IPS-20b (cell line): ENCODE data around the gene TRIM16.
"Not testable (repeated sequence)": the region's sequence is repeated elsewhere in the genome, so short reads cannot be mapped to it uniquely, and the experiment has no call there.

Source experiments
- H3K27ac ChIP-seq: one replicate; pipeline ENCODE4 v1.5.1; 2013; ENCODE audit warnings: low read length
- H3K27me3 ChIP-seq: 2 replicates; pipeline ENCODE4 v1.6.1; 2013; ENCODE audit warnings: mild to moderate bottlenecking, low read length, inconsistent platforms; ENCODE audit not compliant: insufficient read depth
- H3K36me3 ChIP-seq: 2 replicates; pipeline ENCODE4 v1.6.1; 2013; ENCODE audit warnings: low read depth, mild to moderate bottlenecking, inconsistent platforms, low read length, moderate library complexity; ENCODE audit not compliant: insufficient read depth
- H3K4me1 ChIP-seq: 2 replicates; pipeline ENCODE4 v1.6.1; 2013; ENCODE audit warnings: mild to moderate bottlenecking, control low read depth, inconsistent platforms, low read length, moderate library complexity; ENCODE audit not compliant: insufficient read depth
- H3K4me3 ChIP-seq: 2 replicates; pipeline ENCODE4 v1.5.1; 2013; ENCODE audit warnings: mild to moderate bottlenecking, low read length, inconsistent platforms
- H3K9ac ChIP-seq: 2 replicates; pipeline ENCODE4 v1.6.1; 2013; ENCODE audit warnings: low read depth, mild to moderate bottlenecking, inconsistent platforms, low read length, moderate library complexity
- H3K9me3 ChIP-seq: 2 replicates; pipeline ENCODE4 v1.6.1; 2013; ENCODE audit warnings: mild to moderate bottlenecking, low read depth, low read length, inconsistent platforms; ENCODE audit not compliant: insufficient read depth

TRIM16 gene

DNA sequence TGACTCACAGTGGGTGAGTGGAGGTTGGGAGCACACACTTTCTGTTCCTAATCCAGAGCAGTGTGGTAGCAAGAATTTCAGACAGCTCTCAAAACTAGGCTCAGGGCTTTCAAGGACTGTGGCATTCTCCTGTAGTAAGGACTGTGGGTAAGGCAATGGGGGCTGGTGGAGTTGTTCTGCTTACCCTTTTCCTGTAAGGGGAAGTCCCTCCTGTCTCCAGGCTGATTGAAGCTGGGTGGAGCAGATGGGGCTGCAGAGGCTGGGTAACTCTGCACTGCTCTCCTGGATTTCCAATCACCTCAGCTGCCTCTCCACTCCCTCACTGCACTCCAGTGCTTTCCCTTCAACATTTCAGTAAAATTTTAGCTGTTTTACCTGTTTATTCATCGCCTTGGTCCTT is 3.4 kb upstream of the TRIM16 start:
- not testable (repeated sequence) for H3K27me3 ChIP-seq, H3K4me3 ChIP-seq, H3K4me1 ChIP-seq, H3K9me3 ChIP-seq, H3K27ac ChIP-seq, H3K36me3 ChIP-seq, H3K9ac ChIP-seq

DNA sequence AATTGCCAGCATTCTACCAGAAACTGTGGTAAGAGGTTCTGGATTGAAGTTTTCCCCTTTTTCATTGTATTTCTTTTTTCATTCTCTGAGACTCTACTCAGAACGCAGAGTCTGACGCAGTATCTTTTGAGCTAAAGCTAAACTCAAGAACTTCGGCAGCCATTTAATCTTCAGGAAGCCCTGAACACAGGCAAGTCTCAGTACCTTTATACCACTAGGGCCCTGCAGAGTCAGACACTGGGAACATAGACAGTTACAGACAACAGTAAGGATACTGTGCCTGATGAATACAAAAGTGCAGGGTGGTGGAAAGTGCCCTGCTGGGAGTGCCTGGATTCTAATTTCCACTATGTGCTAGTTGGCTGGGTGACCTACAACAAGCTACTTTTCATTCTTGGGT is 976 bp downstream of the TRIM16 start:
- not testable (repeated sequence) for H3K27me3 ChIP-seq, H3K4me1 ChIP-seq, H3K9me3 ChIP-seq, H3K27ac ChIP-seq, H3K36me3 ChIP-seq
- Histone ChIP-seq H3K4me3 (peak overlapping the region; percentile 86), H3K9ac (peak overlapping the region; percentile 88; the same call in 1 of the 2 replicates)

DNA sequence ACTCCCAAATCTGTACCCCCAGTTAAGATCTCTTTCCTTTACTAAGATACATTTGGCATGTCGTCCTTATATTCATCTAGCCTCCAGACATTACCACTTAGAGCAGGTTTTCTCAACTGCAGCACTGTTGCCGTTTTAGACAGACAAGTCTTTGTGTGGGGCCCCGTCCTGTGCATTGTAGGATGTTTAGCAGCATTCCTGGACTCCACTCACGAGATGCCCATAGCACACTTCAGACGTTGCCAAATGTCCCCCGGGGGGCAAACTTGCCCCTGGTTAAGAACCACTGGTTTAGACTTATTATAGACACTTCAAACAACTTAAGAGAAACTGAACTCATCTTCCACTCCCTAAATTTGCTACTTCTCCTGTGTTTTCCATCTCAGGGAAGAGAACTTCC is 8.1 kb downstream of the TRIM16 start:
- not testable (repeated sequence) for H3K4me3 ChIP-seq, H3K9ac ChIP-seq, H3K27me3 ChIP-seq, H3K9me3 ChIP-seq, H3K4me1 ChIP-seq, H3K27ac ChIP-seq
- H3K36me3 ChIP-seq, result peaks cover 19% of the 10 kb centered on the region

DNA sequence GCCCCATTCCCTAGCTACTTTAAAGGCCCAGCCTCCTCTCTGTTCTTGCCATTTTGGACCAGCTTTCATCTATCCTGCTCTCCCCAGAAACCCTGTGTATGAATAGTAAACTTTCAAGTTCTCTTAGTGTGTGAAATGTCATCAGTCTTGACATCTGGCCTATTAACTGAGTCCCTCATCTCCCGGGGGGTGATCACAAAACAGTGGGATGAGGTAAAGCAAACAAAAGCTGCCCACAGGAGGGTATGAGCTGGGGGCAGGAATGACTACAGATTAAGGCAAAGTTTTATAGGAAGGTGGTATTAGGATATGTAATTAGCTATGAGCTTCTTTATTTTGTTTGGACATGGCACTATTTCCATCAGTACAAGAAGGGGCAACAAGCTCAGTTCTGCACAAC is 9.5 kb downstream of the TRIM16 start:
- not testable (repeated sequence) for H3K4me1 ChIP-seq, H3K9me3 ChIP-seq, H3K9ac ChIP-seq, H3K4me3 ChIP-seq, H3K27me3 ChIP-seq, H3K27ac ChIP-seq
- peaks cover 12% of the 10 kb centered on the region for H3K36me3 ChIP-seq

DNA sequence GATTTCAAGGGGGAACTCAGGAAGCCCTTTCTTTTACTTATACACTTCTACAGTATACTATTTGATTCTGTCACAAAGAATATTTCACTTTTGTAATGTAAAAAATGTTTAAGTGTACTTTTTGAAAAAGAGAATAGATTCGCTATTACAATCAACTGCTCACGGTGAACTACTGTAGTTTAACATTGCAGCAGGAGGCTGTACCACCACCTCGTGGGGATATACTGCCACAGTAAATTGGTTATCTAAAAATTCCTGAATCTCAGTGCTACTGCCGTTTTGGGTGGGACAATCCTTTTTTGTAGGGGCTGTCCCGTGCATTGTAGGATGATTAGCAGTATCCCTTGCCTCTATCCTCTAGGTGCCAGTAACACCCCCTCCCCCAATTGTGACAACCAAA is 14.6 kb downstream of the TRIM16 start:
- H3K27me3 ChIP-seq, H3K36me3 ChIP-seq, H3K9me3 ChIP-seq, H3K4me1 ChIP-seq, H3K27ac ChIP-seq, H3K9ac ChIP-seq, H3K4me3 ChIP-seq: not testable (repeated sequence)

DNA sequence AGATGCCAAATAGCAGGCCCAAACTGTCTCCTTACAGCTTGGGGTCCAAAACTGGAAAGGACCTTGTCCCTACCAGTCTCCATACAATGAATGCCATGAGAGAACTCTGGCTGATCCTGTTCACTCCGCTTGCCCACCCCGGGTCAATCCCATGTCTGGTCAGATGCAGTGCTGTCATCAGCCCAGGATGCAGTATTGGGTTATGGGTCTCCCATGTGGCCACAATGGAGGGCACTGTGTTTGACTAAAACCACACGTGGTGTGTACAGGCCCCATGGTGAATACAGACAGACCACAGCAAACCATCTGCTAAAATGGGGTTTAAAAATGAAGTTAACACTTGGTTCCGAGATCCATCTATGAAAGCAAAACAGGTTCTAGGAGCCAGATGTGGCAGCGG is 20.4 kb downstream of the TRIM16 start:
- H3K4me1 ChIP-seq, result peaks cover 2% of the 10 kb centered on the region; the same call in 1 of the 2 replicates
- no peak overlapping the region for H3K27ac ChIP-seq
- H3K27me3 ChIP-seq, result no peaks in the 10 kb centered on the region
- H3K9me3 ChIP-seq, result no peaks in the 10 kb centered on the region
- H3K9ac ChIP-seq, result no peak overlapping the region
- H3K4me3 ChIP-seq, result no peak overlapping the region
- H3K36me3 ChIP-seq, result peaks cover 51% of the 10 kb centered on the region

DNA sequence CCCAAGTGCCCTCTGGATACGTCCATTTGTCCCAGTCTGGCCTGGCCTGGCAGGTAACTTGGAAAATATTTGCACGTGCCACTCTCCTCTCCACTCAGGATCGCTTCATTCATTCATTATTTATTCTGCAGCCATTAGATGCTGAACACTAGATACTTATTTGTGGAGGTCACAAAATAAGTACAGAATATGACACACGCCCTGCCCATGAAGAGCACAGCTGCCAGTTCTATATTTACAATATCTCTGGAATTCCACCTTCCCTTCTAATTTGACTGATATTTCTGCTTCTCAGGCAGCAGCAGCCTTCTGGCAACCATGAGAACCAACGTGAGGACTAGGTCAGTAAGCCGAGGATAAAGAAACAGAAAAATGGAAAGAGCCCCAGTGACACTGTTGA is 20.9 kb downstream of the TRIM16 start:
- no peaks in the 10 kb centered on the region for H3K9me3 ChIP-seq
- peaks cover 57% of the 10 kb centered on the region for H3K36me3 ChIP-seq
- no peaks in the 10 kb centered on the region for H3K27me3 ChIP-seq
- no peak overlapping the region for H3K4me3 ChIP-seq
- H3K4me1 ChIP-seq, result no peaks in the 10 kb centered on the region
- H3K27ac ChIP-seq, result no peak overlapping the region
- H3K9ac ChIP-seq, result no peak overlapping the region

DNA sequence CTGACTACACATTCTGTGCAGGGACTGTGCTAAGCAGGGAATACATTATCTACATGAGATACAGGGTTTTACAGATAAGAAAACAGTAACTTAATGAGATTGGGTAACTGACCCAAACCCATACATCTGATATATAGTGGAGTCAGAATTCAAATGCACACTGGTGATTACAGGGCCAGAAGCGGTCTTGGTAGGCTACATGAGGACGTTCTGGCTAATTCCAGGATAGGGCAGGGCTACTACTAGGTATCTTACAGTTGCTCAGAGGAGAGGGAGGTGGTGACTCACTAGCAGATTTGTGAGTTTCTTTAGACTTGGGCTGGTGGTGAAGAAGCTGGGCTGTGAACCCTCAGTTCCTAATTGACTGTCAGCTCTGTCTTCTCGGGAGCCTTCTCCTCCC is 21.4 kb downstream of the TRIM16 start:
- Histone ChIP-seq H3K4me1 (no peaks in the 10 kb centered on the region), H3K27ac (no peak overlapping the region), H3K9me3 (no peaks in the 10 kb centered on the region), H3K36me3 (peaks cover 57% of the 10 kb centered on the region), H3K9ac (no peak overlapping the region), H3K27me3 (no peaks in the 10 kb centered on the region), H3K4me3 (no peak overlapping the region)

DNA sequence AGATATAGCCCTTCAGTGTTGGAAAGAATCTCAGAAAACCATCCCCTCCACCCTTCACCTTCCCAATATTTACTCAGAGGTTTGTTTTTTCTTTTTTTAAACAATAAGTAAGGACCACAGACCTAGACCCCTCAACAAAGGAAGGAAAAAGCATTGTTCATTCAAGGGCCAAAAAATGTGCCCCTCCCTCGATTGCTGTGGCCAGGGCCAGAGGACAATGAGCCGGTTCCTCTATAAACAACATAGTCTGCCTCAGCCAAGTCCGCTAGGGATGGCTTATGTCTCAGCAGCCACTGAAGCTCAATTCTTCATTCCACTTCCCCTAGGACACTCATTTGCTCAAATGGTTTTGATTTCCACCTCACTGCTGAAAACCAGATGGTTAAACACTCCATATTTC is 24.0 kb downstream of the TRIM16 start:
- Histone ChIP-seq H3K9ac (no peak overlapping the region), H3K36me3 (peaks cover 62% of the 10 kb centered on the region), H3K4me1 (peaks cover 3% of the 10 kb centered on the region; the same call in 1 of the 2 replicates), H3K27ac (no peak overlapping the region), H3K4me3 (no peak overlapping the region), H3K9me3 (no peaks in the 10 kb centered on the region), H3K27me3 (no peaks in the 10 kb centered on the region)

DNA sequence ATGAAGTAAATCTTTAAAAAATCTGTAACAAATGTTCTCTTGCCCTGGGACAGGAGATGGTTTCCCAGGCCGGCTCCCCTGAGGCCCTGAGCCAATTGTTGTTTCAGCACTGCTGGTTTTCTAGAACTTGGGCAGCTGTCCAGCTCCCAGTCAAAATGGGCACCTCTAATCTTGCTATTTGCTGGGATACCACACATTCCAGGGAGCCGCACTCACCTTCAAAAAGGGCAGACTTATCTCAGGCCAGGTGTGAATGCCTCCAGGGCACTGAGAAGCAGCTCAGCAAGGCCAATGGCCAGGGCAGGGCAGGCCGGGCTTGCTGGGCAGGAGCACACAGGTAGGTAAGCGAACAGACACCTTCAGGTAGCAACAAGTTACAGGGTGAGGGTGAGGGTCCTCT is 24.4 kb downstream of the TRIM16 start:
- no peak overlapping the region for H3K4me3 ChIP-seq
- H3K27ac ChIP-seq, result no peak overlapping the region
- no peak overlapping the region for H3K9ac ChIP-seq
- H3K4me1 ChIP-seq, result peaks cover 6% of the 10 kb centered on the region; the same call in 1 of the 2 replicates
- H3K36me3 ChIP-seq, result peaks cover 61% of the 10 kb centered on the region
- no peaks in the 10 kb centered on the region for H3K9me3 ChIP-seq
- H3K27me3 ChIP-seq, result no peaks in the 10 kb centered on the region

DNA sequence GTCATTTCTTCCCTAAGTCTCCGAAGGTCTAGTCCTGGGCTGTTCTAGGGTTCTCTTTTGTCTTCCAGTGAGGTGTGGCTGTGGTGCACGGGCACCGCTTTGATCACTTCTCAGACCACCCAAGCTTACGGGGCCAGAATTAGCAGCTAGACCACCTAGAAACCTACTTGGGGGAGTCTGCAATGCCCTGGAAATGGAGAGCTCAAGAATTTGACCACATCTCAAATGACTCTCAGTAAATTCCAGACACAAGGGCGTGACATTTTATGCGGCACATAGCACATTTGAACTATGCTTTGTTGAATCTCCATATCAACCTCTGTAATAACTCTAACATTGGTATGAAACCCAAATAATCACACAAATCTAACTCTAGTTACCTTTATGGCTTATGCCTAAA is 24.9 kb downstream of the TRIM16 start:
- Histone ChIP-seq H3K36me3 (peaks cover 57% of the 10 kb centered on the region), H3K27ac (no peak overlapping the region), H3K4me1 (peaks cover 8% of the 10 kb centered on the region; the same call in 1 of the 2 replicates), H3K9ac (no peak overlapping the region), H3K4me3 (no peak overlapping the region), H3K27me3 (no peaks in the 10 kb centered on the region), H3K9me3 (no peaks in the 10 kb centered on the region)

DNA sequence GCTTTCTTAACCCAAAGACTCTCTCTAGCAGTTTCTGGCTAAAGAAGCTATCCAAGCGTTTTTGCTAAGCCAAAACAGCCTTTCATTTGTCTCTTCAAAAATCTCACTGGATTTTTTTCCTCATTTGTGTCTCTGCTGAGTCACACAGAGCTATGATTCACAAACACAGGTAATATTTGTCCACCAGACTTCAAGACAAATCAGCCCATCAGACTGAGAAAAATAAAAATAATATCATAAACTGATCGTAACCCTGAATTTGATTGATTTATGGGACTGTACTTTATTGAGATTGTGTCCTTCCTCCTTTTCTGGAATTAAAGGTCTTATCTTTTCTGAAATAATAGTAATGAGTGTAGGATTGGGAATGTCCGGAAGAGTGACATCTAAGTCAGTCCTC is 25.8 kb downstream of the TRIM16 start:
- Histone ChIP-seq H3K27ac (no peak overlapping the region), H3K36me3 (peaks cover 47% of the 10 kb centered on the region), H3K9me3 (no peaks in the 10 kb centered on the region), H3K4me1 (peaks cover 11% of the 10 kb centered on the region; the same call in 1 of the 2 replicates), H3K9ac (no peak overlapping the region), H3K4me3 (no peak overlapping the region), H3K27me3 (no peaks in the 10 kb centered on the region)

DNA sequence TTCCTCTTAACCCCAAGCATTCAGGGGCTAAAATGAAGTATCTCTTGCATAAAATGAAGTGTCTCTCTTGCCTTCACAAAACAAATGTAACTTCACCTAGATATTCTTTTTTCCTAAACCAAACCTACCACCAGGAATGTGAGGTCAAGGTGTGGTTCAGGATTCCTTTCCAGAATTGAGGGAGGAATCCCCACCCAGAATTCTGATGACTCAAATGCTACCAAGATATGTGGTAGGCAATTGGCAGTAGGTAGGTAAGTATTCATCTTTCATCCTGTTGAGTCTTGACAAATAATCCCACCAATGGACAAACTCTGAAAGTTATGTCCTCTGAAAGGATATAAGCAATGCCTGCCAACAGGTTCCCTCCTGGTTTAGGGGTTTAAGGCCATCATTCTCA is 26.2 kb downstream of the TRIM16 start:
- Histone ChIP-seq H3K4me1 (peaks cover 11% of the 10 kb centered on the region; the same call in 1 of the 2 replicates), H3K4me3 (no peak overlapping the region), H3K9me3 (no peaks in the 10 kb centered on the region), H3K36me3 (peaks cover 43% of the 10 kb centered on the region), H3K27ac (no peak overlapping the region), H3K27me3 (no peaks in the 10 kb centered on the region), H3K9ac (no peak overlapping the region)
